ENCODE measurements around the gene VAPB.

Gene VAPB

GRCh38 chr20:58496429-58496769 lies 107.4 kb downstream of the VAPB start:
- no peak overlapping the region for H3K4me3 ChIP-seq (ENCODE audit: low read depth, low read length)
- TF ChIP-seq, protein P1, sequence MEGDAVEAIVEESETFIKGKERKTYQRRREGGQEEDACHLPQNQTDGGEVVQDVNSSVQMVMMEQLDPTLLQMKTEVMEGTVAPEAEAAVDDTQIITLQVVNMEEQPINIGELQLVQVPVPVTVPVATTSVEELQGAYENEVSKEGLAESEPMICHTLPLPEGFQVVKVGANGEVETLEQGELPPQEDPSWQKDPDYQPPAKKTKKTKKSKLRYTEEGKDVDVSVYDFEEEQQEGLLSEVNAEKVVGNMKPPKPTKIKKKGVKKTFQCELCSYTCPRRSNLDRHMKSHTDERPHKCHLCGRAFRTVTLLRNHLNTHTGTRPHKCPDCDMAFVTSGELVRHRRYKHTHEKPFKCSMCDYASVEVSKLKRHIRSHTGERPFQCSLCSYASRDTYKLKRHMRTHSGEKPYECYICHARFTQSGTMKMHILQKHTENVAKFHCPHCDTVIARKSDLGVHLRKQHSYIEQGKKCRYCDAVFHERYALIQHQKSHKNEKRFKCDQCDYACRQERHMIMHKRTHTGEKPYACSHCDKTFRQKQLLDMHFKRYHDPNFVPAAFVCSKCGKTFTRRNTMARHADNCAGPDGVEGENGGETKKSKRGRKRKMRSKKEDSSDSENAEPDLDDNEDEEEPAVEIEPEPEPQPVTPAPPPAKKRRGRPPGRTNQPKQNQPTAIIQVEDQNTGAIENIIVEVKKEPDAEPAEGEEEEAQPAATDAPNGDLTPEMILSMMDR (IDR thresholded peaks at IDR 0.05; ENCODE audit: insufficient read depth, low read depth, low read length, missing control alignments) = no peak
- DNase-seq (ENCODE audit: low read depth) = no peak

DNA sequence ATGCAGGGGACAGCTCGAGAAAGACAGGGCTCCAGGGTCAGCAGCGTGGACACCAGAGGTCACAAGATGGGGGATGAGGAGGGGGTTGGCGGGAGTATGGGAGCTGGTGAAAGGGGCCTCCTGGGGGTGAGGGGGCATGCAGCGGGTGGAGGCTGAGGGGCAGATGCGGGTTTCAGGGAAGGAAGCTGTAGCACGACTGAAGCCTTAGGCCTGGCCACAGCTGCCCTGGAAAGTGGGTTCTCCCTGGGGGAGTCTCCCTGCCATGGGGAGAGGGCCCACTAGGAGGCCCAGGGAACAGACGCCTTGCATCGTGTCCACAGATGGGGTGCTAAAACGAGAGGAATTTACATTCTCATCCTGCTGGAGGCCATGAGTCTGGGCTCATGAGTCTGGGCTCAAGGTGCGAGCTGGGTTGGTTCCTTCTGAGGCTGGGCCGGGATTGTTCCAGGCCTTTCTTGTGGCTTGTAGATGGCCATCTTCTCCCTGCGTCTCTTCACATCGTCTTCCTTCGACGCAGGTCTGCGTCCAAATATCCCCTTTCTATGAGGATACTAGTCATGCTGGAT lies 108.1 kb downstream of the VAPB start:
- H3K4me3 ChIP-seq (ENCODE audit: low read depth, low read length) = no peak overlapping the region
- TF ChIP-seq, protein P1 (IDR thresholded peaks at IDR 0.05; ENCODE audit: insufficient read depth, low read depth, low read length, missing control alignments) = no peak

GRCh38 chr20:58497724-58498469 lies 108.9 kb downstream of the VAPB start:
- no peak for DNase-seq (ENCODE audit: low read depth)
- TF ChIP-seq, protein P1 (IDR thresholded peaks at IDR 0.05; ENCODE audit: insufficient read depth, low read depth, low read length, missing control alignments) = no peak
- H3K4me3 ChIP-seq (ENCODE audit: low read depth, low read length) = no peak overlapping the region

More for the DNA sequence above, 108.1 kb downstream of the VAPB start:
- no peak for DNase-seq (ENCODE audit: low read depth)

DNA sequence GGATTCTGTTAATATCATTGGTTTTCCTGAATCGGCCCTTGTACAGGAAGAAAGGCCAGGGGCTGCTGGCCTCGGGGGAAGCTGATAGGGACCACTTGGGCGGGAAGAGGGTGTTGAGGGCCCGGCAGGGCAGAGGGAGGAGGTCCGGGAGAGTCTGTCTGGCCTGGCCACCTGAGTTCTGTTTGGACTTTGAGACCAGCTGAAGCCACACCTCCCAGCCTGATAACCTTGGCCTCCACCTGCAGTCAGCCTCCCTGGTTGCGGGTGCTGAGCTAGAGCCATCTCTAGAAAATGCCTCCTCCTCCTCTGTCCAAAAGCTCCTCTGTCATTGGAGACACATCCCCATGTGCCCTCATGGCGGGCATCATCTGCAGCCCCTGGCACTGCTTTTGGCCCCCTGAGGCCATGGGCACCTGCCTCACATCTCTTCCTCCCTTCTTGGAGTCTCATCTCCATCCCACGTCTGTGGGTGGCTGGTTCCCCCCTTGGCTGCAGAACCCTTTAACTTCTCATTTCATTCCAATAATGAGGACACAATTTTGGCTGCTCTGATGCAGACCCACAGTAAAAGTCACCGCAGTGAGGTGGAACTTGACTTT lies 109.5 kb downstream of the VAPB start:
- TF ChIP-seq, protein P1 (IDR thresholded peaks at IDR 0.05; ENCODE audit: insufficient read depth, low read depth, low read length, missing control alignments) = no peak
- DNase-seq (ENCODE audit: low read depth) = no peak
- H3K4me3 ChIP-seq (ENCODE audit: low read depth, low read length) = no peak overlapping the region

DNA sequence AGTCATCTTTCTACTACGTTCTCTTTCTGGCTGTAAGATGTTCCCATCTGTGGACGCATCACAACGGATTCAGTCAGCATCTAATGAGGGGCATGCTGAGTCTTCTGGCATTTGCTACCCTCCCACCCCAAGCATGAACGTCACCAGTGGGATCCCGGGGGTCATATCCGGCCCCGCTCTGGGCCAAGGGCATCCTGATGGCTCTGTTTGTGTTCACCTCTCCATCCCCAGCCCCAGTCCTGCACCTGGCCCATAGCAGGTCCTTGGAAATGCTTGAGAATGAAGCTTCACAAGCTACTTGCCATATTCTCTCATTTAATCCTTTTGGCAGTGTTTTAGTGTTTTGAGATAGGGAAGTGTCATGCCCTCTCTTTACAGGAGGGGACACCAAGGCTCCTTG lies 111.2 kb downstream of the VAPB start:
- no peak overlapping the region for H3K4me3 ChIP-seq (ENCODE audit: low read depth, low read length)
- DNase-seq (ENCODE audit: low read depth) = no peak
- TF ChIP-seq, protein P1 (IDR thresholded peaks at IDR 0.05; ENCODE audit: insufficient read depth, low read depth, low read length, missing control alignments) = no peak
